Measurements from ENCODE around the gene ZNF787. TPM values are rescaled to one million over a fixed set of nuclear protein-coding genes. Genes with fewer than 3 reads are reported as not detected.

ZNF787 gene
- total RNA-seq, 2 experiments from 2014 or later: 30.6 to 31.7 TPM

DNA sequence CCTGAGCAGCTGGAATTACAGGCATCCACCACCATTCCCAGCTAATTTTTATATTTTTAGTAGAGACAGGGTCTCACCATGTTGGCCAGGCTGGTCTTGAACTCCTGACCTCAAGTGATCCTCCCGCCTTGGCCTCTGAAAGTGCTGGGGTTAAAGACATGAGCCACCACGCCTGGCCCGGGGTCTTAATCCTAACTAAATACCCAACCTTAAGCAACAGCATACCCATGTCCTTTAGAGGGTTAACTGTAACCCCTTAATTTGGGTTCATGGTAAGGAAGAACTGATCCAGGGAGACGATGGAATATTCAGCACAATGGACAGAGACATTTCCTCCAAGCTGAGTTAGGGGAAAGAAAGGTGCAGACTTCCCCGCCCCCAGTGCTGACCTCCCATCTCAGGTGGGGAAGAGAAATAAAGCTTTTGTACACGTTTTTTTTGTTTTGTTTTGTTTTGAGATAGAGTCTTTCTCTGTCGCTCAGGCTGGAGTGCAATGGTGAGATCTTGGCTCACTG lies 46.0 kb upstream of the ZNF787 start:
- no peaks in the 10 kb centered on the region for H3K9me2 ChIP-seq (ENCODE audit: insufficient read depth, low read length)
- no peak overlapping the region for H3K4me2 ChIP-seq (ENCODE audit: low read length)
- no peak overlapping the region for H3K27ac ChIP-seq (ENCODE audit: low read depth, low read length, poor library complexity, severe bottlenecking)
- no peak for DNase-seq (ENCODE audit: low spot score)
- POLR2A ChIA-PET: no interaction called here
- H4K20me1 ChIP-seq (ENCODE audit: insufficient read depth, low read length): no peaks in the 10 kb centered on the region
- H3K79me2 ChIP-seq (ENCODE audit: insufficient read depth, low read depth, low read length): no peaks in the 10 kb centered on the region
- intact Hi-C loops (cut with micrococcal nuclease; ENCODE audit: unreplicated experiment): no loop called here
- H3K4me3 ChIP-seq (ENCODE audit: low read depth, low read length, poor library complexity, severe bottlenecking): no peak overlapping the region
- BruUV-seq (replicated peaks): no TSS peak
- CTCF ChIA-PET (ENCODE audit: unreplicated experiment): no interaction called here
- TF ChIP-seq CTCF (conservative IDR thresholded peaks at IDR 0.05; ENCODE audit: low read length) (no peak), EZH2phosphoT487 (IDR thresholded peaks at IDR 0.05; ENCODE audit: borderline replicate concordance, low read depth, low read length) (no peak)
- H3K36me3 ChIP-seq (ENCODE audit: insufficient read depth, low read length): no peaks in the 10 kb centered on the region
- H3K4me1 ChIP-seq (ENCODE audit: insufficient read depth, low read length, poor library complexity, severe bottlenecking): no peaks in the 10 kb centered on the region
- H2AFZ ChIP-seq (ENCODE audit: low read length): no peak overlapping the region
- no peaks in the 10 kb centered on the region for H3K9me3 ChIP-seq (ENCODE audit: low read length)

DNA sequence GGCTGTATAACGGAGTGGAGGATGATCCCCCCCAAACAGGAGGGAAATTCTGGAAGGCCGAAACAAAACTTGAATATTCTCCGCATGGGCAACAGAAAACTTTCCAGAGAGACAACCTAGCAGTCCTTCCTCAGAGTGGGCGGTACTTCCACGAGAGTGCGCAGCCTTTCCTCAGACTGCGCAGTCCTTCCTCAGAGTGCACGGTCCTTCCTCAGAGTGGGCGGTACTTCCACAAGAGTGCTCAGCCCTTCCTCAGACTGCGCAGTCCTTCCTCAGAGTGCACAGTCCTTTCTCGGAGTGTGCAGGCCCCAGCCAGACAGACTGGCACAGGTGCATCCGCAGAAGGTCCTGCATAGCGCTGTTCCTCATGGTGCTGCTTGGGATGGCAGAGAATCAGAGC lies 42.0 kb upstream of the ZNF787 start:
- Histone ChIP-seq H4K20me1 (ENCODE audit: insufficient read depth, low read length) (no peaks in the 10 kb centered on the region), H3K4me2 (ENCODE audit: low read length) (no peak overlapping the region), H2AFZ (ENCODE audit: low read length) (no peak overlapping the region), H3K27ac (ENCODE audit: low read depth, low read length, poor library complexity, severe bottlenecking) (no peak overlapping the region), H3K4me1 (ENCODE audit: insufficient read depth, low read length, poor library complexity, severe bottlenecking) (no peaks in the 10 kb centered on the region), H3K9me2 (ENCODE audit: insufficient read depth, low read length) (no peaks in the 10 kb centered on the region), H3K4me3 (ENCODE audit: low read depth, low read length, poor library complexity, severe bottlenecking) (no peak overlapping the region), H3K36me3 (ENCODE audit: insufficient read depth, low read length) (peaks cover 16% of the 10 kb centered on the region), H3K79me2 (ENCODE audit: insufficient read depth, low read depth, low read length) (no peaks in the 10 kb centered on the region), H3K9me3 (ENCODE audit: low read length) (no peaks in the 10 kb centered on the region)
- intact Hi-C loops (cut with micrococcal nuclease; ENCODE audit: unreplicated experiment): no loop called here
- POLR2A ChIA-PET: no interaction called here
- no peak for DNase-seq (ENCODE audit: low spot score)
- no peak for TF ChIP-seq EZH2phosphoT487 (IDR thresholded peaks at IDR 0.05; ENCODE audit: borderline replicate concordance, low read depth, low read length)
- no peak for TF ChIP-seq CTCF (conservative IDR thresholded peaks at IDR 0.05; ENCODE audit: low read length)
- CTCF ChIA-PET (ENCODE audit: unreplicated experiment): no interaction called here
- BruUV-seq (replicated peaks): no TSS peak

- no peak overlapping the region for H3K27ac ChIP-seq (ENCODE audit: low read depth, low read length, poor library complexity, severe bottlenecking)
- intact Hi-C loops (cut with micrococcal nuclease; ENCODE audit: unreplicated experiment): no loop called here
- no peaks in the 10 kb centered on the region for H3K9me2 ChIP-seq (ENCODE audit: insufficient read depth, low read length)
- H3K9me3 ChIP-seq (ENCODE audit: low read length): no peaks in the 10 kb centered on the region
- no peak overlapping the region for H3K4me3 ChIP-seq (ENCODE audit: low read depth, low read length, poor library complexity, severe bottlenecking)
- H4K20me1 ChIP-seq (ENCODE audit: insufficient read depth, low read length): no peaks in the 10 kb centered on the region
- H3K79me2 ChIP-seq (ENCODE audit: insufficient read depth, low read depth, low read length): no peaks in the 10 kb centered on the region
- no peaks in the 10 kb centered on the region for H3K4me1 ChIP-seq (ENCODE audit: insufficient read depth, low read length, poor library complexity, severe bottlenecking)
- no TSS peak for BruUV-seq (replicated peaks)
- peaks cover 16% of the 10 kb centered on the region for H3K36me3 ChIP-seq (ENCODE audit: insufficient read depth, low read length)
- TF ChIP-seq CTCF (conservative IDR thresholded peaks at IDR 0.05; ENCODE audit: low read length) (no peak), EZH2phosphoT487 (IDR thresholded peaks at IDR 0.05; ENCODE audit: borderline replicate concordance, low read depth, low read length) (no peak)
- DNase-seq (ENCODE audit: low spot score): no peak
- H2AFZ ChIP-seq (ENCODE audit: low read length): no peak overlapping the region
- no peak overlapping the region for H3K4me2 ChIP-seq (ENCODE audit: low read length)
- CTCF ChIA-PET (ENCODE audit: unreplicated experiment): no interaction called here
- POLR2A ChIA-PET: no interaction called here
These were observed 41.2 kb upstream of the ZNF787 start for GRCh38 chr19:56162258-56162657.
